ENCODE data around the gene TBCK.

Gene TBCK

GRCh38 chr4:105992641-105993305, 323.2 kb downstream of the TBCK start:
- no peak overlapping the region for H3K4me3 ChIP-seq (ENCODE audit: control insufficient read depth, low read depth, low read length)
- peak; percentile 44 for DNase-seq (ENCODE audit: low read depth)
- TF ChIP-seq, protein P1, sequence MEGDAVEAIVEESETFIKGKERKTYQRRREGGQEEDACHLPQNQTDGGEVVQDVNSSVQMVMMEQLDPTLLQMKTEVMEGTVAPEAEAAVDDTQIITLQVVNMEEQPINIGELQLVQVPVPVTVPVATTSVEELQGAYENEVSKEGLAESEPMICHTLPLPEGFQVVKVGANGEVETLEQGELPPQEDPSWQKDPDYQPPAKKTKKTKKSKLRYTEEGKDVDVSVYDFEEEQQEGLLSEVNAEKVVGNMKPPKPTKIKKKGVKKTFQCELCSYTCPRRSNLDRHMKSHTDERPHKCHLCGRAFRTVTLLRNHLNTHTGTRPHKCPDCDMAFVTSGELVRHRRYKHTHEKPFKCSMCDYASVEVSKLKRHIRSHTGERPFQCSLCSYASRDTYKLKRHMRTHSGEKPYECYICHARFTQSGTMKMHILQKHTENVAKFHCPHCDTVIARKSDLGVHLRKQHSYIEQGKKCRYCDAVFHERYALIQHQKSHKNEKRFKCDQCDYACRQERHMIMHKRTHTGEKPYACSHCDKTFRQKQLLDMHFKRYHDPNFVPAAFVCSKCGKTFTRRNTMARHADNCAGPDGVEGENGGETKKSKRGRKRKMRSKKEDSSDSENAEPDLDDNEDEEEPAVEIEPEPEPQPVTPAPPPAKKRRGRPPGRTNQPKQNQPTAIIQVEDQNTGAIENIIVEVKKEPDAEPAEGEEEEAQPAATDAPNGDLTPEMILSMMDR (conservative IDR thresholded peaks at IDR 0.05; ENCODE audit: control insufficient read depth, insufficient read depth, low read depth, low read length): no peak

DNA sequence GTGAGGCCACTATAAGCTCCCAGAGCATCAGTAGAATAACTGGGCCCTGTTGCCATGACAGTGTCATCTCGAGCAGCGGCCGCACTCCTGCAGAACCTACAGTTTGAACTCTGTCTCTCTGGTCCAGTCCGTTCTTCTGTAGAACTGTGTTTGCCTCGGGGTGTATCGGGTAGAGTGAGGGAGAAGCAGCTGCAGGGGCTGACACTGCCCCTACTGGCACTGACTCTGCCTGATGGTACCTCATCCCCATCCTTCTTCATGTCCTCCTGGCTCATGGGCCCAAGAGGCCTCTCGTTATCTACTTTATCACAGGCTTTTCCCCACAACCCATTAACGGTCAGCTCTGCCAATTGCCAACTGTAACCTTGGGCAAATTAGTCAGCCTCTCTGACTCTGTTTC, 324.3 kb downstream of the TBCK start:
- H3K4me3 ChIP-seq (ENCODE audit: control insufficient read depth, low read depth, low read length): no peak overlapping the region
- TF ChIP-seq, protein P1 (conservative IDR thresholded peaks at IDR 0.05; ENCODE audit: control insufficient read depth, insufficient read depth, low read depth, low read length): no peak
- DNase-seq (ENCODE audit: low read depth): no peak

Data from fibroblast of mammary gland (primary cell).